CD14-positive monocyte (primary cell): Measurements from ENCODE around the gene WDSUB1. TPM values are rescaled to one million over a fixed set of nuclear protein-coding genes. Genes with fewer than 3 reads are reported as not detected.
A peak's percentile ranks its signal among the peaks of the same experiment; 100 is the strongest.

ENCODE experiments used
- DNase-seq, 3 donors: peaks; one replicate each; pipeline ENCODE4 v3.0.0-alpha.2; 2011 to 2022
- H2AFZ ChIP-seq: 2 replicates; pipeline ENCODE4 v1.6.0; 2012; ENCODE audit warnings: mild to moderate bottlenecking, low read depth, low read length, inconsistent platforms; ENCODE audit not compliant: insufficient read depth, poor library complexity, severe bottlenecking
- H3K27ac ChIP-seq, 2 donors: 1 replicate in 1 of 2; 2 replicates in 1 of 2; pipeline ENCODE4 v1.5.1; 2012 to 2013; ENCODE audit warnings: low read length in 2 of 2, control low read depth in 1 of 2, inconsistent platforms in 1 of 2, low read depth in 1 of 2, mild to moderate bottlenecking in 1 of 2
- H3K27me3 ChIP-seq, 2 donors: one replicate each; pipeline versions ENCODE4 v1.6.0 to v1.6.1; 2011 to 2013; ENCODE audit warnings: low read length in 2 of 2; ENCODE audit not compliant: control insufficient read depth in 2 of 2, insufficient read depth in 2 of 2
- H3K36me3 ChIP-seq, 2 donors: replicated peaks in 1 of 2; 1 replicate in 1 of 2; 2 replicates in 1 of 2; pipeline versions ENCODE4 v1.5.1 to v1.6.1; 2012 to 2013; ENCODE audit warnings: low read length in 2 of 2, control low read depth in 1 of 2, inconsistent platforms in 1 of 2, mild to moderate bottlenecking in 1 of 2; ENCODE audit not compliant: insufficient read depth in 2 of 2, control insufficient read depth in 1 of 2
- H3K4me1 ChIP-seq, 2 donors: 1 replicate in 1 of 2; 2 replicates in 1 of 2; pipeline versions ENCODE4 v1.5.1 to v1.6.1; 2012 to 2013; ENCODE audit warnings: low read length in 2 of 2, control low read depth in 1 of 2, inconsistent platforms in 1 of 2, mild to moderate bottlenecking in 1 of 2, moderate library complexity in 1 of 2; ENCODE audit not compliant: insufficient read depth in 2 of 2, control insufficient read depth in 1 of 2
- H3K4me2 ChIP-seq: replicated peaks from 2 replicates; pipeline ENCODE3; 2012; ENCODE audit warnings: low read length, moderate library complexity, mild to moderate bottlenecking; ENCODE audit not compliant: poor library complexity, severe bottlenecking; ENCODE audit errors: extremely low read depth
- H3K4me3 ChIP-seq, 3 experiments: fragments of 200-600 bp in 1 of 3; sonication (generic) in 1 of 3; replicated peaks in 1 of 3; 1 replicate in 2 of 3; 2 replicates in 1 of 3; pipeline ENCODE4 v1.5.1; 2011 to 2013; ENCODE audit warnings: low read length in 3 of 3, mild to moderate bottlenecking in 3 of 3, control low read depth in 2 of 3, low read depth in 2 of 3, inconsistent platforms in 1 of 3, moderate library complexity in 1 of 3
- H3K79me2 ChIP-seq: 2 replicates; pipeline ENCODE4 v1.6.0; 2012; ENCODE audit warnings: mild to moderate bottlenecking, control low read depth, inconsistent platforms, low read length, moderate library complexity; ENCODE audit not compliant: insufficient read depth
- H3K9ac ChIP-seq: 2 replicates; pipeline ENCODE4 v1.6.0; 2017; ENCODE audit warnings: low read length, mild to moderate bottlenecking; ENCODE audit not compliant: insufficient read depth, poor library complexity, severe bottlenecking
- H3K9me3 ChIP-seq, 2 donors: replicated peaks in 1 of 2; 1 replicate in 1 of 2; 2 replicates in 1 of 2; pipeline versions ENCODE4 v1.5.1 to v1.6.1; 2012 to 2013; ENCODE audit warnings: low read length in 2 of 2, control low read depth in 1 of 2; ENCODE audit not compliant: control insufficient read depth in 1 of 2, insufficient read depth in 1 of 2
- H4K20me1 ChIP-seq: 2 replicates; pipeline ENCODE4 v1.6.0; 2012; ENCODE audit warnings: mild to moderate bottlenecking, low read length, control low read depth, moderate library complexity; ENCODE audit not compliant: insufficient read depth
- H3K27ac Mint-ChIP-seq, 7 donors: one replicate each; pipeline ENCODE4 v1.8.0; 2020; ENCODE audit warnings: mild to moderate bottlenecking in 7 of 7, mixed read lengths in 7 of 7, moderate library complexity in 6 of 7, inconsistent platforms in 2 of 7
- H3K27me3 Mint-ChIP-seq, 3 donors: one replicate each; pipeline ENCODE4 v1.8.0; 2021 to 2022; ENCODE audit warnings: low read depth in 3 of 3, mild to moderate bottlenecking in 3 of 3, mixed read lengths in 3 of 3, moderate library complexity in 3 of 3, inconsistent platforms in 1 of 3
- H3K36me3 Mint-ChIP-seq, 2 donors: one replicate each; pipeline ENCODE4 v1.8.0; 2020; ENCODE audit warnings: mixed read lengths in 2 of 2, inconsistent platforms in 1 of 2, mild to moderate bottlenecking in 1 of 2
- H3K4me1 Mint-ChIP-seq: one replicate; pipeline ENCODE4 v1.8.0; 2020; ENCODE audit warnings: mild to moderate bottlenecking, mixed read lengths
- H3K4me3 Mint-ChIP-seq, 2 donors: one replicate each; pipeline ENCODE4 v1.8.0; 2020; ENCODE audit warnings: mild to moderate bottlenecking in 2 of 2, mixed read lengths in 2 of 2, moderate library complexity in 1 of 2
- H3K9me3 Mint-ChIP-seq, 7 donors: one replicate each; pipeline ENCODE4 v1.8.0; 2020 to 2022; ENCODE audit warnings: mixed read lengths in 7 of 7, mild to moderate bottlenecking in 6 of 7, moderate library complexity in 6 of 7, inconsistent platforms in 2 of 7
- WGBS: methylation state at CpG from one replicate; pipeline ENCODE4 v1.1.5; 2013; ENCODE audit warnings: missing lambda C conversion rate; ENCODE audit not compliant: insufficient coverage; 5-methylcytosine and 5-hydroxymethylcytosine counted together
- intact Hi-C, 2 donors: fragments of 100-400 bp; cut with micrococcal nuclease; formaldehyde crosslinking; loops; one replicate each; pipeline versions ENCODE4 v1.15.0 to v1.15.1; 2023
- polyA minus RNA-seq: library from RNA; depleted of rRNA, polyadenylated mRNA; stranded (reverse); fragments of >200 nt; gene quantifications from 2 replicates; pipeline ENCODE4 v1.2.3, GENCODE V29; 2012
- polyA plus RNA-seq, 3 donors: library from polyadenylated mRNA; depleted of rRNA in 1 of 3; unstranded in 2 of 3; stranded (reverse) in 1 of 3; fragments of 300-500 nt in 2 of 3; fragments of >200 nt in 1 of 3; fragmentation: Illumina TruSeq in 2 of 3; gene quantifications; 1 replicate in 2 of 3; 2 replicates in 1 of 3; pipeline ENCODE4 v1.2.3, GENCODE V29; 2012 to 2021
- total RNA-seq, 12 experiments: library from RNA in 1 of 12; stranded (reverse) in 1 of 12; fragments of 120-200 nt in 1 of 12; gene quantifications; one replicate each; pipeline ENCODE4 v1.2.4 and lab custom pipeline; 2013 to 2026; ENCODE audit warnings: mixed read lengths in 6 of 12, inconsistent platforms in 1 of 12
- TF ChIP-seq, protein P1 (sequence below): fragments of 200-600 bp; IDR thresholded peaks from one replicate; pipeline ENCODE4 v1.8.0; 2022; ENCODE audit warnings: antibody characterized with exemption, mild to moderate bottlenecking

Gene WDSUB1, protein sequence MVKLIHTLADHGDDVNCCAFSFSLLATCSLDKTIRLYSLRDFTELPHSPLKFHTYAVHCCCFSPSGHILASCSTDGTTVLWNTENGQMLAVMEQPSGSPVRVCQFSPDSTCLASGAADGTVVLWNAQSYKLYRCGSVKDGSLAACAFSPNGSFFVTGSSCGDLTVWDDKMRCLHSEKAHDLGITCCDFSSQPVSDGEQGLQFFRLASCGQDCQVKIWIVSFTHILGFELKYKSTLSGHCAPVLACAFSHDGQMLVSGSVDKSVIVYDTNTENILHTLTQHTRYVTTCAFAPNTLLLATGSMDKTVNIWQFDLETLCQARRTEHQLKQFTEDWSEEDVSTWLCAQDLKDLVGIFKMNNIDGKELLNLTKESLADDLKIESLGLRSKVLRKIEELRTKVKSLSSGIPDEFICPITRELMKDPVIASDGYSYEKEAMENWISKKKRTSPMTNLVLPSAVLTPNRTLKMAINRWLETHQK
- 9.2 TPM for total RNA-seq (2013)
- polyA plus RNA-seq: 10 to 100 TPM in 2 of 3 donors, 1 to 10 TPM in 1; 9.4 to 17.8 (median 10.1) TPM
- polyA minus RNA-seq: 4.8 and 6.0 TPM in 2 replicates
- total RNA-seq (lab: John Stamatoyannopoulos, UW): 7.8 to 32.0 (median 12.0) reads per million in 11 experiments

DNA sequence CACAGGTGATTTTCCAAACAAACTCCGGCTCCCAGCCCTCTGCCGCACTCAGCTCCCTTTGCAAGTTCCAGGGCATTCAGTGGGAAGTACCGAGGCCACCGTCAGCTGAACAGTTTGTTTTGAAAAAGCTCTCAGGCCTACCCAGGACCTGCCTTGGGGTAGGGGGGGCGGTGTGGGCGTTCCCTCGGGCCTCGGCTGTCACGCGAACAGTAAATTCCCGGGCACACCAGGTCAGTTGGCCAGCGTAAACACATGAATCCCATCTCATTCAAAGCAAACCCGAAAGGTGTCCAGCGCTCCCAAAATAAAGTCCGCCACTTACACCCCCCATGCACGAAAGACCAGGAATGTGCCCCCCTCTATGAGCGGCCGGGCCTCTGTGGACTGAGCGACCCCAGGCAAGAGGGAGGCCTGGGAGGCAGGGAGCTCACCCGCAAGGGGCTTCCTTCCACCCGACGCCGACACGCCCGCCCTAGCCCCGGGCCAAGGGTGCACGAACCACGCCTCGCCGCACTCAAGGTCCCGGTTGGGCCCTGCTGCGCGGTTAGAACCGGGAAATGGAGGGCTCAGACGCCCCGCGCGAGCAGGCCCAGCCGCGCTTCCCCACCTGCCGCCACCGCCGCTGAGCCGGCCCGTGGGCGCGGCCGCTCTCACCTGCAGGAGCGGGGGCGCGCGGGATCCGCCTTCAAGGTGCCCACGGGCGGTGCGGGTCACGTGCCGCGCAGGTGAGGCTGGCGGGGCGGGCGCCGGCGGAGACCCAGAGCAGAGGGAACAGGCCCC, at the start of gene WDSUB1:
WDSUB1 (minus strand) TSS at position 775 of the 780 bp plus-strand sequence. CDS start 3,634 bp downstream, outside the sequence.
- Mint-ChIP-seq H3K27ac (peak within 1 kb of the TSS; percentile 92 to 97 (median 96)), H3K4me3 (peak within 1 kb of the TSS; percentile 89 to 94), H3K27me3 (peaks cover 0 to 2% (median 0%) of the 10 kb centered on the region in 3 donors), H3K4me1 (peaks cover 34% of the 10 kb centered on the region), H3K36me3 (peaks cover 8 to 16% of the 10 kb centered on the region in 2 donors), H3K9me3 (peaks cover 0 to 2% (median 0%) of the 10 kb centered on the region in 7 donors)
- Histone ChIP-seq H3K27me3 (no peaks in the 10 kb centered on the region), H3K36me3 (peaks cover 6 to 18% of the 10 kb centered on the region in 2 donors), H3K79me2 (peaks cover 40% of the 10 kb centered on the region), H3K9ac (peak within 1 kb of the TSS; percentile 92), H4K20me1 (no peaks in the 10 kb centered on the region), H3K4me2 (peak within 1 kb of the TSS; percentile 78), H3K9me3 (no peaks in the 10 kb centered on the region), H3K4me1 (peaks cover 23 to 37% of the 10 kb centered on the region in 2 donors), H3K27ac (peak within 1 kb of the TSS; percentile 91 to 92), H3K4me3 (peak within 1 kb of the TSS; percentile 70 to 94 (median 91)), H2AFZ (peak within 1 kb of the TSS; percentile 98)
- WGBS: 3% methylated on average over 52 of the region's 64 CpGs
- TF ChIP-seq, protein P1, sequence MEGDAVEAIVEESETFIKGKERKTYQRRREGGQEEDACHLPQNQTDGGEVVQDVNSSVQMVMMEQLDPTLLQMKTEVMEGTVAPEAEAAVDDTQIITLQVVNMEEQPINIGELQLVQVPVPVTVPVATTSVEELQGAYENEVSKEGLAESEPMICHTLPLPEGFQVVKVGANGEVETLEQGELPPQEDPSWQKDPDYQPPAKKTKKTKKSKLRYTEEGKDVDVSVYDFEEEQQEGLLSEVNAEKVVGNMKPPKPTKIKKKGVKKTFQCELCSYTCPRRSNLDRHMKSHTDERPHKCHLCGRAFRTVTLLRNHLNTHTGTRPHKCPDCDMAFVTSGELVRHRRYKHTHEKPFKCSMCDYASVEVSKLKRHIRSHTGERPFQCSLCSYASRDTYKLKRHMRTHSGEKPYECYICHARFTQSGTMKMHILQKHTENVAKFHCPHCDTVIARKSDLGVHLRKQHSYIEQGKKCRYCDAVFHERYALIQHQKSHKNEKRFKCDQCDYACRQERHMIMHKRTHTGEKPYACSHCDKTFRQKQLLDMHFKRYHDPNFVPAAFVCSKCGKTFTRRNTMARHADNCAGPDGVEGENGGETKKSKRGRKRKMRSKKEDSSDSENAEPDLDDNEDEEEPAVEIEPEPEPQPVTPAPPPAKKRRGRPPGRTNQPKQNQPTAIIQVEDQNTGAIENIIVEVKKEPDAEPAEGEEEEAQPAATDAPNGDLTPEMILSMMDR: no peak
- peak; percentile 48 to 77 (median 53) for DNase-seq
- intact Hi-C loops: loop anchor here in 1 of 2 donors (5.0 kb wide), 1 partner anchor 39 kb away; no protein-coding TSS in a partner anchor
